IPS-20b (cell line): ENCODE data around the gene ZDHHC11B.
"Not testable (repeated sequence)": the region's sequence is repeated elsewhere in the genome, so short reads cannot be mapped to it uniquely, and the experiment has no call there.

ENCODE experiments used
- H3K27ac ChIP-seq: one replicate; pipeline ENCODE4 v1.5.1; 2013; ENCODE audit warnings: low read length
- H3K27me3 ChIP-seq: 2 replicates; pipeline ENCODE4 v1.6.1; 2013; ENCODE audit warnings: mild to moderate bottlenecking, low read length, inconsistent platforms; ENCODE audit not compliant: insufficient read depth
- H3K36me3 ChIP-seq: 2 replicates; pipeline ENCODE4 v1.6.1; 2013; ENCODE audit warnings: low read depth, mild to moderate bottlenecking, inconsistent platforms, low read length, moderate library complexity; ENCODE audit not compliant: insufficient read depth
- H3K4me1 ChIP-seq: 2 replicates; pipeline ENCODE4 v1.6.1; 2013; ENCODE audit warnings: mild to moderate bottlenecking, control low read depth, inconsistent platforms, low read length, moderate library complexity; ENCODE audit not compliant: insufficient read depth
- H3K4me3 ChIP-seq: 2 replicates; pipeline ENCODE4 v1.5.1; 2013; ENCODE audit warnings: mild to moderate bottlenecking, low read length, inconsistent platforms
- H3K9ac ChIP-seq: 2 replicates; pipeline ENCODE4 v1.6.1; 2013; ENCODE audit warnings: low read depth, mild to moderate bottlenecking, inconsistent platforms, low read length, moderate library complexity
- H3K9me3 ChIP-seq: 2 replicates; pipeline ENCODE4 v1.6.1; 2013; ENCODE audit warnings: mild to moderate bottlenecking, low read depth, low read length, inconsistent platforms; ENCODE audit not compliant: insufficient read depth

ZDHHC11B gene

GRCh38 chr5:807719-808514, 23.4 kb upstream of the ZDHHC11B start:
- not testable (repeated sequence) for H3K9ac ChIP-seq, H3K4me1 ChIP-seq, H3K27ac ChIP-seq, H3K4me3 ChIP-seq, H3K27me3 ChIP-seq, H3K36me3 ChIP-seq, H3K9me3 ChIP-seq

- no peaks in the 10 kb centered on the region for H3K9me3 ChIP-seq
These were observed 16.9 kb upstream of the ZDHHC11B start for GRCh38 chr5:801472-801871.

GRCh38 chr5:801055-801454, 16.5 kb upstream of the ZDHHC11B start:
- not testable (repeated sequence) for H3K4me3 ChIP-seq, H3K9ac ChIP-seq, H3K4me1 ChIP-seq, H3K9me3 ChIP-seq, H3K36me3 ChIP-seq, H3K27me3 ChIP-seq, H3K27ac ChIP-seq

More at GRCh38 chr5:801472-801871, 16.9 kb upstream of the ZDHHC11B start:
- H3K4me3 ChIP-seq = no peak overlapping the region
- H3K4me1 ChIP-seq = no peaks in the 10 kb centered on the region
- H3K27me3 ChIP-seq = no peaks in the 10 kb centered on the region
- H3K36me3 ChIP-seq = no peaks in the 10 kb centered on the region
- no peak overlapping the region for H3K9ac ChIP-seq
- no peak overlapping the region for H3K27ac ChIP-seq

GRCh38 chr5:798505-799138, 14.1 kb upstream of the ZDHHC11B start:
- not testable (repeated sequence) for H3K36me3 ChIP-seq, H3K27me3 ChIP-seq, H3K27ac ChIP-seq, H3K9me3 ChIP-seq, H3K4me3 ChIP-seq, H3K4me1 ChIP-seq, H3K9ac ChIP-seq

- H3K4me3 ChIP-seq, H3K9ac ChIP-seq, H3K36me3 ChIP-seq, H3K4me1 ChIP-seq, H3K9me3 ChIP-seq, H3K27me3 ChIP-seq, H3K27ac ChIP-seq: not testable (repeated sequence)
These were observed 13.5 kb upstream of the ZDHHC11B start for GRCh38 chr5:797986-798385.

- not testable (repeated sequence) for H3K27me3 ChIP-seq, H3K4me1 ChIP-seq, H3K9me3 ChIP-seq, H3K36me3 ChIP-seq, H3K9ac ChIP-seq, H3K27ac ChIP-seq, H3K4me3 ChIP-seq
These were observed 11.3 kb upstream of the ZDHHC11B start for GRCh38 chr5:795873-796272.

GRCh38 chr5:794948-795347, 10.4 kb upstream of the ZDHHC11B start:
- not testable (repeated sequence) for H3K27ac ChIP-seq, H3K4me1 ChIP-seq, H3K27me3 ChIP-seq, H3K4me3 ChIP-seq, H3K36me3 ChIP-seq, H3K9ac ChIP-seq
- peaks cover 11% of the 10 kb centered on the region for H3K9me3 ChIP-seq

- H3K36me3 ChIP-seq, H3K4me1 ChIP-seq, H3K9ac ChIP-seq, H3K27ac ChIP-seq, H3K4me3 ChIP-seq: not testable (repeated sequence)
- H3K27me3 ChIP-seq = peaks cover 19% of the 10 kb centered on the region
- peaks cover 23% of the 10 kb centered on the region for H3K9me3 ChIP-seq
These were observed 4.2 kb upstream of the ZDHHC11B start for GRCh38 chr5:788703-789102.

- peaks cover 23% of the 10 kb centered on the region for H3K9me3 ChIP-seq
- not testable (repeated sequence) for H3K9ac ChIP-seq
- H3K27me3 ChIP-seq = peaks cover 27% of the 10 kb centered on the region
These were observed 3.3 kb upstream of the ZDHHC11B start for GRCh38 chr5:787857-788233.

GRCh38 chr5:787224-787856, 2.8 kb upstream of the ZDHHC11B start:
- Histone ChIP-seq H3K27me3 (peaks cover 28% of the 10 kb centered on the region), H3K9me3 (peaks cover 23% of the 10 kb centered on the region)
- not testable (repeated sequence) for H3K4me3 ChIP-seq, H3K27ac ChIP-seq, H3K36me3 ChIP-seq, H3K9ac ChIP-seq, H3K4me1 ChIP-seq

More at GRCh38 chr5:787857-788233, 3.3 kb upstream of the ZDHHC11B start:
- not testable (repeated sequence) for H3K36me3 ChIP-seq, H3K27ac ChIP-seq, H3K4me3 ChIP-seq, H3K4me1 ChIP-seq

GRCh38 chr5:785181-785705, 714 bp upstream of the ZDHHC11B start:
- not testable (repeated sequence) for H3K9ac ChIP-seq, H3K36me3 ChIP-seq, H3K4me1 ChIP-seq, H3K27ac ChIP-seq
- Histone ChIP-seq H3K9me3 (peaks cover 15% of the 10 kb centered on the region), H3K4me3 (peak overlapping the region; percentile 57; the same call in 1 of the 2 replicates), H3K27me3 (peaks cover 28% of the 10 kb centered on the region)
